Keratinocyte (primary cell): ENCODE measurements around the gene OPN1SW.

Experiments
- EZH2 ChIP-seq: IDR thresholded peaks from one replicate; pipeline ENCODE4 v1.6.1; 2012; ENCODE audit warnings: inconsistent platforms, mild to moderate bottlenecking, low read length, moderate library complexity
- TF ChIP-seq, protein P1 (sequence below), 3 experiments: IDR thresholded peaks in 1 of 3; conservative IDR thresholded peaks in 1 of 3; optimal IDR thresholded peaks in 1 of 3; 2 replicates in 2 of 3; 3 replicates in 1 of 3; pipeline versions ENCODE3 to v1.5.1; 2011; ENCODE audit warnings: low read length in 3 of 3, mild to moderate bottlenecking in 3 of 3, moderate library complexity in 2 of 3, control low read depth in 1 of 3, inconsistent platforms in 1 of 3; ENCODE audit not compliant: insufficient read depth in 2 of 3; ENCODE audit errors: extremely low read depth in 1 of 3

DNA sequence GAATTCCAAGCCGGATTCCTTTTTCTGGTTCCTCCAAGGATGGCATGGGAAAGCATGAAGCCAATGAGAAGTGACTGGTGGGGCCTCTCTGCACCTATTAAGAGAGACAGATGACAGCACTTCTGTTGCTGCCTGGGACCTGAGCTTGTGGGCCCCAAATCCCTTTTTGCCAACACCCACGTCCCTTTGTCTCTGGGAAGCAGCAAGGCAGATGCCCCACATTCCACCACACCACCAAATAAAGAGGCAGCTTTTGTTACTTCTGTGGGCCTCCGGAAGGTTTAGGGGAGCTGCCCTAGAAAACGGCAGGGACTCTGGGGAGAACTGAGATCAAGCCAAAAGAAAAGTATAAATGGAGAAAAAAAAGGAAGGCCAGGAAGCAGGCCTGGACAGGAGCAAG is 19.5 kb upstream of the OPN1SW start:
- TF ChIP-seq, protein P1, sequence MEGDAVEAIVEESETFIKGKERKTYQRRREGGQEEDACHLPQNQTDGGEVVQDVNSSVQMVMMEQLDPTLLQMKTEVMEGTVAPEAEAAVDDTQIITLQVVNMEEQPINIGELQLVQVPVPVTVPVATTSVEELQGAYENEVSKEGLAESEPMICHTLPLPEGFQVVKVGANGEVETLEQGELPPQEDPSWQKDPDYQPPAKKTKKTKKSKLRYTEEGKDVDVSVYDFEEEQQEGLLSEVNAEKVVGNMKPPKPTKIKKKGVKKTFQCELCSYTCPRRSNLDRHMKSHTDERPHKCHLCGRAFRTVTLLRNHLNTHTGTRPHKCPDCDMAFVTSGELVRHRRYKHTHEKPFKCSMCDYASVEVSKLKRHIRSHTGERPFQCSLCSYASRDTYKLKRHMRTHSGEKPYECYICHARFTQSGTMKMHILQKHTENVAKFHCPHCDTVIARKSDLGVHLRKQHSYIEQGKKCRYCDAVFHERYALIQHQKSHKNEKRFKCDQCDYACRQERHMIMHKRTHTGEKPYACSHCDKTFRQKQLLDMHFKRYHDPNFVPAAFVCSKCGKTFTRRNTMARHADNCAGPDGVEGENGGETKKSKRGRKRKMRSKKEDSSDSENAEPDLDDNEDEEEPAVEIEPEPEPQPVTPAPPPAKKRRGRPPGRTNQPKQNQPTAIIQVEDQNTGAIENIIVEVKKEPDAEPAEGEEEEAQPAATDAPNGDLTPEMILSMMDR (optimal IDR thresholded peaks at IDR 0.05 in 1 of 3, IDR thresholded peaks at IDR 0.05 in 1 of 3, conservative IDR thresholded peaks at IDR 0.05 in 1 of 3; ENCODE audit: extremely low read depth in 1 of 3, insufficient read depth in 2 of 3, low read length in 3 of 3), result no peak
- TF ChIP-seq EZH2, result no peak
